Measurements from ENCODE around the gene PRRT3.
"Not testable (repeated sequence)": the region's sequence is repeated elsewhere in the genome, so short reads cannot be mapped to it uniquely, and the experiment has no call there.

The PRRT3 gene

GRCh38 chr3:9947025-9947995, 4.9 kb downstream of the PRRT3 start:
- peak; percentile 61 for DNase-seq

- DNase-seq = peak; percentile 57
Measured at GRCh38 chr3:9946112-9947024, 5.8 kb downstream of the PRRT3 start.

- no peak for DNase-seq
Measured at GRCh38 chr3:9945358-9945757, 6.8 kb downstream of the PRRT3 start.

- DNase-seq = no peak
Measured at GRCh38 chr3:9944271-9944670, 7.9 kb downstream of the PRRT3 start.

GRCh38 chr3:9942934-9943690, 9.1 kb downstream of the PRRT3 start:
- no peak for DNase-seq

GRCh38 chr3:9942164-9942563, 10.0 kb downstream of the PRRT3 start:
- no peak for DNase-seq

- DNase-seq = no peak
Measured at GRCh38 chr3:9940746-9941145, 11.5 kb downstream of the PRRT3 start.

GRCh38 chr3:9939906-9940305, 12.3 kb downstream of the PRRT3 start:
- not testable (repeated sequence) for DNase-seq

- DNase-seq = no peak
Measured at GRCh38 chr3:9938966-9939365, 13.2 kb downstream of the PRRT3 start.

- no peak for DNase-seq
Measured at GRCh38 chr3:9937486-9938238, 14.5 kb downstream of the PRRT3 start.

GRCh38 chr3:9935966-9936510, 16.2 kb downstream of the PRRT3 start:
- no peak for DNase-seq

GRCh38 chr3:9934993-9935392, 17.2 kb downstream of the PRRT3 start:
- DNase-seq = no peak

GRCh38 chr3:9934235-9934621, 18.0 kb downstream of the PRRT3 start:
- DNase-seq = no peak

GRCh38 chr3:9933561-9934234, 18.5 kb downstream of the PRRT3 start, which contains the start of gene CRELD1:
Gene CRELD1, plus strand, starts transcription at chr3:9933834. Its CDS starts 605 bp downstream, at chr3:9934439.
- peak; percentile 81 for DNase-seq

GRCh38 chr3:9932843-9933560, 19.2 kb downstream of the PRRT3 start:
- peak; percentile 21 for DNase-seq

GRCh38 chr3:9932535-9932842, 19.7 kb downstream of the PRRT3 start:
- no peak for DNase-seq

- no peak for DNase-seq
Measured at GRCh38 chr3:9930804-9931418, 21.3 kb downstream of the PRRT3 start.

GRCh38 chr3:9928158-9928557, 24.1 kb downstream of the PRRT3 start:
- no peak for DNase-seq

GRCh38 chr3:9918261-9919038, 33.8 kb downstream of the PRRT3 start:
- DNase-seq = no peak
